GM18873 (cell line): ENCODE results near the gene ZNF773.
"Not testable (repeated sequence)": the region's sequence is repeated elsewhere in the genome, so short reads cannot be mapped to it uniquely, and the experiment has no call there.

Source experiments
- ATAC-seq: cut with Tn5 transposase; IDR thresholded peaks from one replicate; pipeline ENCODE4 v1.9.1; 2021; ENCODE audit warnings: mild to moderate bottlenecking, moderate library complexity, moderate number of reproducible peaks; ENCODE audit not compliant: unreplicated experiment, low FRiP score

The ZNF773 gene

GRCh38 chr19:57499680-57500395 is at the start of gene ZNF773:
Gene ZNF773 (plus strand): TSS chr19:57499938. CDS start chr19:57500081, 143 bp downstream.
- ATAC-seq, result peak; percentile 90

- no peak for ATAC-seq
Observed at GRCh38 chr19:57452307-57452706, 47.4 kb upstream of the ZNF773 start.

GRCh38 chr19:57465680-57466381 is 33.9 kb upstream of the ZNF773 start:
- ATAC-seq, result no peak

GRCh38 chr19:57466489-57466888 is 33.2 kb upstream of the ZNF773 start:
- no peak for ATAC-seq

- ATAC-seq, result no peak
Observed at GRCh38 chr19:57473646-57474045, 26.1 kb upstream of the ZNF773 start.

GRCh38 chr19:57477191-57478008 is 22.3 kb upstream of the ZNF773 start, which contains the start of gene ZNF772:
Gene ZNF772 (minus strand): TSS chr19:57477566. CDS start chr19:57477309, 257 bp downstream.
- peak; percentile 74 for ATAC-seq

GRCh38 chr19:57487477-57488298 is 12.1 kb upstream of the ZNF773 start, which contains the start of gene ZNF419:
Gene ZNF419 (plus strand): TSS chr19:57487750. CDS start chr19:57487951, 201 bp downstream.
- peak; percentile 76 for ATAC-seq

GRCh38 chr19:57488299-57488644 is 11.5 kb upstream of the ZNF773 start:
- ATAC-seq, result not testable (repeated sequence)

GRCh38 chr19:57499332-57499679 is 432 bp upstream of the ZNF773 start:
- not testable (repeated sequence) for ATAC-seq

- not testable (repeated sequence) for ATAC-seq
Observed at GRCh38 chr19:57500400-57500799, 662 bp downstream of the ZNF773 start.

GRCh38 chr19:57506163-57506562 is 6.4 kb downstream of the ZNF773 start:
- ATAC-seq, result no peak

- ATAC-seq, result no peak
Observed at GRCh38 chr19:57511484-57511883, 11.7 kb downstream of the ZNF773 start.

- ATAC-seq, result no peak
Observed at GRCh38 chr19:57512845-57513244, 13.1 kb downstream of the ZNF773 start.

- ATAC-seq, result no peak
Observed at GRCh38 chr19:57515255-57515654, 15.5 kb downstream of the ZNF773 start.

- not testable (repeated sequence) for ATAC-seq
Observed at GRCh38 chr19:57518021-57518420, 18.3 kb downstream of the ZNF773 start.

- ATAC-seq, result peak; percentile 91
Observed at GRCh38 chr19:57527136-57527881, 27.6 kb downstream of the ZNF773 start, which contains the start of gene ZNF549. Gene ZNF549 (plus strand): TSS chr19:57527356. CDS start chr19:57527574, 218 bp downstream.

GRCh38 chr19:57537953-57538547 is 38.3 kb downstream of the ZNF773 start:
- ATAC-seq, result no peak

GRCh38 chr19:57546513-57546912 is 46.8 kb downstream of the ZNF773 start:
- ATAC-seq, result no peak

GRCh38 chr19:57552432-57552831 is 52.7 kb downstream of the ZNF773 start:
- no peak for ATAC-seq
